Neural progenitor cell (in vitro differentiated cells): Measurements from ENCODE around the gene DNAL4. TPM values are rescaled to one million over a fixed set of nuclear protein-coding genes. Genes with fewer than 3 reads are reported as not detected.
"Not testable (repeated sequence)": the region's sequence is repeated elsewhere in the genome, so short reads cannot be mapped to it uniquely, and the experiment has no call there.

ENCODE experiments used
- DNase-seq: peaks from one replicate; pipeline ENCODE4 v3.0.0-alpha.2; 2016; ENCODE audit warnings: low spot score
- H2AFZ ChIP-seq: fragments of 200-600 bp; sonication (generic); replicated peaks from 2 replicates; pipeline ENCODE4 v1.6.1; 2016; ENCODE audit warnings: antibody characterized with exemption
- H3F3A ChIP-seq: fragments of 200-600 bp; sonication (generic); 2 replicates; pipeline ENCODE4 v1.6.1; 2016; ENCODE audit warnings: antibody characterized with exemption, low read depth
- H3K27ac ChIP-seq: fragments of 200-600 bp; sonication (generic); 2 replicates; pipeline ENCODE4 v1.5.1; 2016; ENCODE audit warnings: mild to moderate bottlenecking
- H3K27me3 ChIP-seq: fragments of 200-600 bp; sonication (generic); 2 replicates; pipeline ENCODE4 v1.6.1; 2016; ENCODE audit warnings: mild to moderate bottlenecking, moderate library complexity
- H3K36me3 ChIP-seq: fragments of 200-600 bp; sonication (generic); 2 replicates; pipeline ENCODE4 v1.5.1; 2016
- H3K4me1 ChIP-seq: fragments of 200-600 bp; sonication (generic); 2 replicates; pipeline ENCODE4 v1.6.1; 2016; ENCODE audit warnings: mixed run types
- H3K4me2 ChIP-seq: fragments of 200-600 bp; sonication (generic); 2 replicates; pipeline ENCODE4 v1.6.1; 2016
- H3K4me3 ChIP-seq: fragments of 200-600 bp; sonication (generic); 2 replicates; pipeline ENCODE4 v1.5.1; 2016
- H3K79me2 ChIP-seq: fragments of 200-600 bp; sonication (generic); 2 replicates; pipeline ENCODE4 v1.6.1; 2016; ENCODE audit warnings: low read depth
- H3K9ac ChIP-seq: fragments of 200-600 bp; sonication (generic); 2 replicates; pipeline ENCODE4 v1.6.1; 2016
- H3K9me3 ChIP-seq: fragments of 200-600 bp; sonication (generic); 2 replicates; pipeline ENCODE4 v1.5.1; 2016; ENCODE audit warnings: low read depth
- H4K20me1 ChIP-seq: fragments of 200-600 bp; sonication (generic); 2 replicates; pipeline ENCODE4 v1.6.1; 2016; ENCODE audit warnings: low read depth
- H3K27ac Mint-ChIP-seq: 3 replicates; pipeline ENCODE4 v1.8.0; 2021; ENCODE audit warnings: mixed read lengths
- H3K27me3 Mint-ChIP-seq: 2 replicates; pipeline ENCODE4 v1.8.0; 2022; ENCODE audit warnings: low read depth, mild to moderate bottlenecking, inconsistent platforms, moderate library complexity, mixed read lengths; ENCODE audit not compliant: insufficient read depth
- H3K36me3 Mint-ChIP-seq: 3 replicates; pipeline ENCODE4 v1.8.0; 2021; ENCODE audit warnings: mixed read lengths
- H3K4me1 Mint-ChIP-seq: 3 replicates; pipeline ENCODE4 v1.8.0; 2021; ENCODE audit warnings: mixed read lengths
- H3K4me3 Mint-ChIP-seq: 3 replicates; pipeline ENCODE4 v1.8.0; 2021; ENCODE audit warnings: mild to moderate bottlenecking, moderate library complexity, mixed read lengths
- H3K9me3 Mint-ChIP-seq: 3 replicates; pipeline ENCODE4 v1.8.0; 2020; ENCODE audit warnings: mixed read lengths
- EZH2 ChIP-seq: fragments of 200-600 bp; sonication (generic); IDR thresholded peaks from 2 replicates; pipeline ENCODE4 v1.6.1; 2017; ENCODE audit warnings: antibody characterized with exemption, mild to moderate bottlenecking, moderate library complexity
- EZH2phosphoT487 ChIP-seq: fragments of 200-600 bp; sonication (generic); IDR thresholded peaks from 2 replicates; pipeline ENCODE4 v1.6.1; 2017; ENCODE audit warnings: antibody characterized with exemption
- total RNA-seq: library from RNA; depleted of rRNA; stranded (reverse); fragments of >200 nt; gene quantifications from 2 replicates; pipeline ENCODE4 v1.2.3, GENCODE V29; 2015; ENCODE audit warnings: low replicate concordance
- TF ChIP-seq, protein P1 (sequence below): fragments of 200-600 bp; sonication (generic); IDR thresholded peaks from 2 replicates; pipeline ENCODE4 v1.5.1; 2017; ENCODE audit warnings: antibody characterized with exemption, mild to moderate bottlenecking

Gene DNAL4
- total RNA-seq, 1 donor from 2014 or later = 10.7 TPM

DNA sequence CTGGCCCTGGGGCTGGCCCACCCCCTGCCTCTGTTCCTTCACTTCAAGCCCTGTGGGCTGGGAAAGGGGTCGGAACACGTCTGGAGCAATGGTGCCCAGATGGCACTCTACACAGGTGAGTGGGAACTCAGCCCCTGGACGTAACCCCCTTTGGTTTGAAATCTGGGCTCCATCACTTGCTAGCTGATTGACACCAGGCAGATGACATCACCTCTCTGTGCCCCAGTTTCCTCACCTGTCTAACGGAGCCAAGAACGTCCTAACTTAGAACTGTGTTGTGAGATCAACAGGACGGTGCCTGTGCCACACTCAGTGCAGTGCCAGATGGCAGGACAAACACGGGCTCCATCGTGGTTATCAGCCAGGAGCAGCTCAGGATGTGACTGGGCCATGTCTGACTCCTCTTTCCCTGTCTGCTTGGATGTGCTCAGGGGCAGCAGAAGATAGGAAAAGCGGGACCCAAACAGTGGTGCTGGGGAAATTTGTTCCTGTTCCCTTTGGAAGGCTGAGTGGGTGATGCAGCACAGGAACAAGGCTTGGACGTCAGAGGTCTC lies 25.5 kb upstream of the DNAL4 start:
- Histone ChIP-seq H3K9ac (no peak overlapping the region), H3F3A (no peaks in the 10 kb centered on the region), H3K4me1 (no peaks in the 10 kb centered on the region), H3K4me2 (no peak overlapping the region), H2AFZ (no peak overlapping the region), H4K20me1 (peaks cover 9% of the 10 kb centered on the region), H3K79me2 (no peaks in the 10 kb centered on the region), H3K36me3 (no peaks in the 10 kb centered on the region), H3K27me3 (peaks cover 3% of the 10 kb centered on the region), H3K9me3 (no peaks in the 10 kb centered on the region), H3K27ac (no peak overlapping the region), H3K4me3 (no peak overlapping the region)
- H3K27me3 Mint-ChIP-seq = peaks cover 18% of the 10 kb centered on the region
- no peak overlapping the region for H3K4me3 Mint-ChIP-seq
- peaks cover 2% of the 10 kb centered on the region for H3K9me3 Mint-ChIP-seq
- DNase-seq = no peak
- no peak overlapping the region for H3K27ac Mint-ChIP-seq
- TF ChIP-seq EZH2phosphoT487 = no peak
- TF ChIP-seq, protein P1, sequence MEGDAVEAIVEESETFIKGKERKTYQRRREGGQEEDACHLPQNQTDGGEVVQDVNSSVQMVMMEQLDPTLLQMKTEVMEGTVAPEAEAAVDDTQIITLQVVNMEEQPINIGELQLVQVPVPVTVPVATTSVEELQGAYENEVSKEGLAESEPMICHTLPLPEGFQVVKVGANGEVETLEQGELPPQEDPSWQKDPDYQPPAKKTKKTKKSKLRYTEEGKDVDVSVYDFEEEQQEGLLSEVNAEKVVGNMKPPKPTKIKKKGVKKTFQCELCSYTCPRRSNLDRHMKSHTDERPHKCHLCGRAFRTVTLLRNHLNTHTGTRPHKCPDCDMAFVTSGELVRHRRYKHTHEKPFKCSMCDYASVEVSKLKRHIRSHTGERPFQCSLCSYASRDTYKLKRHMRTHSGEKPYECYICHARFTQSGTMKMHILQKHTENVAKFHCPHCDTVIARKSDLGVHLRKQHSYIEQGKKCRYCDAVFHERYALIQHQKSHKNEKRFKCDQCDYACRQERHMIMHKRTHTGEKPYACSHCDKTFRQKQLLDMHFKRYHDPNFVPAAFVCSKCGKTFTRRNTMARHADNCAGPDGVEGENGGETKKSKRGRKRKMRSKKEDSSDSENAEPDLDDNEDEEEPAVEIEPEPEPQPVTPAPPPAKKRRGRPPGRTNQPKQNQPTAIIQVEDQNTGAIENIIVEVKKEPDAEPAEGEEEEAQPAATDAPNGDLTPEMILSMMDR = no peak
- TF ChIP-seq EZH2 = no peak
- H3K36me3 Mint-ChIP-seq = no peaks in the 10 kb centered on the region
- peaks cover 15% of the 10 kb centered on the region for H3K4me1 Mint-ChIP-seq

DNA sequence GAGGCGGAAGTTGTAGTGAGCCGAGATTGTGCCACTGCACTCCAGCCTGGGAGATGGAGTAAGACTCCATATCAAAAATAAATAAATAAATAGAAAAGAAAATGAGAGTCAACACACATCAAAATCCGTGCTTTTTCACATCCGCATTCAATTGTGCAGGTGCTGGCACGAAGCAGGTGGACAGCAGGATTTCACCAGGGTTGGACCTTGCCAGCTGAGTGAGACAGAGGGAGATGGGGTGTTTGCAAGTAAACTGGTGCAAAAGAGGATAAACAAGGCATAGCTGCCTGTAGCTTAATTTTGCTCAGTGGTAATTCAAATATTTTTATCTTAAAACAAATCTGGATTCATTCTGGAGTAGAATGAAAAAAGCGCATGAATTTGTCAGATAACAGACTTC lies 23.3 kb upstream of the DNAL4 start:
- Histone ChIP-seq H3K9ac (no peak overlapping the region), H3K9me3 (no peaks in the 10 kb centered on the region), H4K20me1 (no peaks in the 10 kb centered on the region), H3K4me3 (no peak overlapping the region), H3K4me1 (no peaks in the 10 kb centered on the region), H3K4me2 (no peak overlapping the region), H2AFZ (no peak overlapping the region), H3K79me2 (no peaks in the 10 kb centered on the region), H3K27ac (no peak overlapping the region), H3F3A (no peaks in the 10 kb centered on the region), H3K36me3 (no peaks in the 10 kb centered on the region), H3K27me3 (peaks cover 3% of the 10 kb centered on the region)
- no peak for DNase-seq
- H3K9me3 Mint-ChIP-seq = peaks cover 2% of the 10 kb centered on the region
- peaks cover 11% of the 10 kb centered on the region for H3K4me1 Mint-ChIP-seq
- TF ChIP-seq EZH2 (no peak), EZH2phosphoT487 (no peak)
- TF ChIP-seq, protein P1 = no peak
- H3K36me3 Mint-ChIP-seq = no peaks in the 10 kb centered on the region
- H3K27ac Mint-ChIP-seq = no peak overlapping the region
- H3K4me3 Mint-ChIP-seq = no peak overlapping the region
- H3K27me3 Mint-ChIP-seq = peaks cover 16% of the 10 kb centered on the region

DNA sequence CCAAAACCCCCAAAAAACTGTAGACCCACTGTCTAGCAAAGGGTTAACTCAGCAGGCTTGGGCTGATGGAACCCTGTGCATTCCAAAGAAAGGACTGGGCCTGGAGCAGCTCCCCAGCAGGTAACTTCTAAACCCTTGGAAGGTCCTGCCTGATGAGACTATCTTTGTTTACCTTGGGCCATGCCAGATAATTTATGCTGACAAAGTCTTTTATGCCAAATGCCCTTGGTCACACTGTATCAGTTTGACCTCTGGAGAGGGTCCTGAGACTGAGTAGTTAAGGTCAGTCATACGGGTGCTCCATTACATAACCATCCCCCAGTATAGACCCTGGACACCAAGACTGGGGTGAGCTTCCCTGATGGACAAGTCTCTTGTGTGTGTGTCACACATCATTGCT lies 21.9 kb upstream of the DNAL4 start:
- Mint-ChIP-seq H3K9me3 (peaks cover 6% of the 10 kb centered on the region), H3K4me3 (no peak overlapping the region), H3K27ac (no peak overlapping the region), H3K36me3 (no peaks in the 10 kb centered on the region), H3K27me3 (peaks cover 14% of the 10 kb centered on the region), H3K4me1 (peaks cover 11% of the 10 kb centered on the region)
- no peak overlapping the region for H3K9ac ChIP-seq
- no peaks in the 10 kb centered on the region for H3K79me2 ChIP-seq
- H3K4me2 ChIP-seq = no peak overlapping the region
- H3K36me3 ChIP-seq = no peaks in the 10 kb centered on the region
- peaks cover 3% of the 10 kb centered on the region for H3K27me3 ChIP-seq
- no peak for DNase-seq
- H3K9me3 ChIP-seq = no peaks in the 10 kb centered on the region
- TF ChIP-seq EZH2 = no peak
- no peak for TF ChIP-seq EZH2phosphoT487
- no peak overlapping the region for H2AFZ ChIP-seq
- H3F3A ChIP-seq = no peaks in the 10 kb centered on the region
- no peaks in the 10 kb centered on the region for H4K20me1 ChIP-seq
- no peak overlapping the region for H3K4me3 ChIP-seq
- no peak overlapping the region for H3K27ac ChIP-seq
- no peaks in the 10 kb centered on the region for H3K4me1 ChIP-seq

DNA sequence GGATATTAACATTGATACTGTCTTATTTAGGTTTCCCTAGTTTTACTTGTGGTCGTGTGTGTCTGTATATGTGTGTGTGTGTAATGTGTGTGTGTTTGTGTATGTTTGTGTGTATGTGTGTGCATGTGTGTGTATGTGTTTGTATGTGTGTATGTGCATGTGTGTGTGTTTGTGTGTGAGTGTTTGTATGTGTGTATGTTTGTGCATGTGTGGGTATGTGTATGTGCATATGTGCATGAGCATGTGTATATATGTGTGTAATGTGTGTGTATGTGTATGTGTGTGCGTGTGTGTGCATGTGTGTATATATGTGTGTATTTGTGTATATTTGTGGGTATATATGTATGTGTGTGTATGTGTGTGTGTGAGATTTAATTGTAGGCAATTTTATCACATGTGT lies 17.3 kb upstream of the DNAL4 start:
- H3K27me3 Mint-ChIP-seq = peaks cover 8% of the 10 kb centered on the region
- no peak overlapping the region for H3K4me2 ChIP-seq
- no peak overlapping the region for H3K27ac Mint-ChIP-seq
- H3K4me1 Mint-ChIP-seq = no peaks in the 10 kb centered on the region
- no peaks in the 10 kb centered on the region for H3K9me3 ChIP-seq
- no peak overlapping the region for H3K4me3 Mint-ChIP-seq
- H3K79me2 ChIP-seq = no peaks in the 10 kb centered on the region
- no peak overlapping the region for H3K27ac ChIP-seq
- no peak for DNase-seq
- no peak overlapping the region for H3K4me3 ChIP-seq
- H3K36me3 Mint-ChIP-seq = peaks cover 3% of the 10 kb centered on the region
- no peak for TF ChIP-seq EZH2phosphoT487
- TF ChIP-seq, protein P1 = no peak
- no peak for TF ChIP-seq EZH2
- H3K36me3 ChIP-seq = no peaks in the 10 kb centered on the region
- peaks cover 4% of the 10 kb centered on the region for H3F3A ChIP-seq
- H2AFZ ChIP-seq = no peak overlapping the region
- H3K9ac ChIP-seq = no peak overlapping the region
- H3K27me3 ChIP-seq = no peaks in the 10 kb centered on the region
- H3K4me1 ChIP-seq = no peaks in the 10 kb centered on the region
- H3K9me3 Mint-ChIP-seq = peaks cover 23% of the 10 kb centered on the region
- H4K20me1 ChIP-seq = no peaks in the 10 kb centered on the region

DNA sequence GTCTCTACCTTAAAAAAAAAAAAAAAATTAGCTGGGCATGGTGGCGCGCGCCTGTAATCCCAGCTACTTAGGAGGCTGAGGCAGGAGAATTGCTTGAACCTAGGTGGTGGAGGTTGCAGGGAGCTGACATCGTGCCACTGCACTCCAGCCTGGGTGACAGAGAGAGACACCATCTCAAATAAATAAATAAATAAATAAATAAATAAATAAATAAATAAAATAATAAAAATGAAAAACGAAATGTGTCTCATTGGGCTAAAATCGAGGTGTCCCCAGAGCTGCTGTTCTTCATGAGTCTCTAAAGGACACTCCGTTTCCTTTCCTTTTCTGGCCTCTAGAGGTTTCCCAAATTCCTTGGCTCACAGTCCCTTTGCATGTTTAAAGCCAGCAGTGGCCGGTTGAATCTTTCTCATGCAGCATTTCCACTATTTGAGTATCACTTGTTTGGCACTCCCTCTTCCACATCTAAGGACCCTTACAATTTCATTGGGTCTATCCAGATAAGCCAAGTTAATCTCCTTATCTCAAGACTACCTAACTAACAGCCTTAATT lies 11.2 kb upstream of the DNAL4 start:
- peaks cover 13% of the 10 kb centered on the region for H3K27me3 ChIP-seq
- not testable (repeated sequence) for H3K9me3 ChIP-seq, H3K9ac ChIP-seq, H3K79me2 ChIP-seq, H3K36me3 ChIP-seq, DNase-seq, H3K27me3 Mint-ChIP-seq, H3K4me2 ChIP-seq, H3K4me3 ChIP-seq, H3K4me1 ChIP-seq, H3K27ac ChIP-seq, H3F3A ChIP-seq, H4K20me1 ChIP-seq, H3K4me3 Mint-ChIP-seq, H3K27ac Mint-ChIP-seq, H2AFZ ChIP-seq, H3K36me3 Mint-ChIP-seq, H3K4me1 Mint-ChIP-seq
- peaks cover 17% of the 10 kb centered on the region for H3K9me3 Mint-ChIP-seq
